Prostate gland (tissue), 2 donors: ENCODE results near the gene P3H2.

Experiments used
- POLR2A ChIP-seq: fragments of 450-650 bp; IDR thresholded peaks from one replicate; pipeline ENCODE4 v1.6.1; 2016; ENCODE audit warnings: antibody characterized with exemption, mild to moderate bottlenecking
- TF ChIP-seq, protein P1 (sequence below), 4 experiments: fragments of 200-600 bp in 2 of 4; fragments of 450-650 bp in 2 of 4; sonication (generic) in 2 of 4; IDR thresholded peaks; 1 replicate in 3 of 4; 2 replicates in 1 of 4; pipeline ENCODE4 v1.5.1; 2016 to 2019; ENCODE audit warnings: antibody characterized with exemption in 4 of 4, mild to moderate bottlenecking in 2 of 4, moderate library complexity in 2 of 4

DNA sequence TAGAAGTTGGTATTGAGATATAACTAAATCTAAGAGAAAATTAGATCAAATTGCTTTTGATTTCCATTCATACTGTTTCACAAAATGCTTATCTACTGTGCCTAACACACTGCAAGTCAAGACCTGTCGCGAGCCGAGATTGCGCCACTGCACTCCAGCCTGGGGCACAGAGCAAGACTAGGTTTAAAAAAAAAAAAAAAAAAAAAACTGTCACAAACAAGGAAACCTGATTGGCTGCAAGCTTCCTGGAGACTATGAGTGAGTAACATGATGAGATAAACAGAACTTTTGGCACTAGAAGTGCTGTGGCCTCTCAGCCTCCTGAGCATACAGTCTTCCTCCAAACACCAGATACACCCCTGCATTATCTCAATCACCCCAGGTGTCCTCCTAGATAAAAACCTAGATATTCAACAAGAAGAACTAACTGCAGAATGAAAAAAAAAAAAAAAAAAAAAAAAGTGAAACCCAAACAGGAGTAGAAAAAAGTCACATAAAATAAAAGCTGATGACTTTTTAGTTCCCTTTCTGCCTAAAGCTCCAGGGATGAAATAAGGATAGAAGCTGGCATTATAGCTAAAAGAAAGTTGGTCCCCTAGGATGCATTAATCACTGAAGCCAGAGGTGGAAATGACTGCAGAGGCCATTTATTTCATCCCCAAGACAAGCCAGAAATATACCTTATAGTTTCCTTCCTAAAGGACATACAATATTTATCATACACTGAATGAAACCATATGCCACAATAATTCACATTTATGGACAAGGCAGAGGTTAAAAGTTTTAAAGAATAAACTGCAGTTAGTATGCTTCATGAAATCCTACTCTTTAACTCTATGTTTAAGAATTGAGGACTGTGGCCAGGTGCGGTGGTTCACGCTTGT is 82.4 kb downstream of the P3H2 start:
- TF ChIP-seq, protein P1, sequence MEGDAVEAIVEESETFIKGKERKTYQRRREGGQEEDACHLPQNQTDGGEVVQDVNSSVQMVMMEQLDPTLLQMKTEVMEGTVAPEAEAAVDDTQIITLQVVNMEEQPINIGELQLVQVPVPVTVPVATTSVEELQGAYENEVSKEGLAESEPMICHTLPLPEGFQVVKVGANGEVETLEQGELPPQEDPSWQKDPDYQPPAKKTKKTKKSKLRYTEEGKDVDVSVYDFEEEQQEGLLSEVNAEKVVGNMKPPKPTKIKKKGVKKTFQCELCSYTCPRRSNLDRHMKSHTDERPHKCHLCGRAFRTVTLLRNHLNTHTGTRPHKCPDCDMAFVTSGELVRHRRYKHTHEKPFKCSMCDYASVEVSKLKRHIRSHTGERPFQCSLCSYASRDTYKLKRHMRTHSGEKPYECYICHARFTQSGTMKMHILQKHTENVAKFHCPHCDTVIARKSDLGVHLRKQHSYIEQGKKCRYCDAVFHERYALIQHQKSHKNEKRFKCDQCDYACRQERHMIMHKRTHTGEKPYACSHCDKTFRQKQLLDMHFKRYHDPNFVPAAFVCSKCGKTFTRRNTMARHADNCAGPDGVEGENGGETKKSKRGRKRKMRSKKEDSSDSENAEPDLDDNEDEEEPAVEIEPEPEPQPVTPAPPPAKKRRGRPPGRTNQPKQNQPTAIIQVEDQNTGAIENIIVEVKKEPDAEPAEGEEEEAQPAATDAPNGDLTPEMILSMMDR (IDR thresholded peaks at IDR 0.05) = no peak
- TF ChIP-seq POLR2A = no peak
